Panc1 (cell line): ENCODE data around the gene FGL2. TPM values are rescaled to one million over a fixed set of nuclear protein-coding genes. Genes with fewer than 3 reads are reported as not detected.

ENCODE experiments used
- ATAC-seq: fragments of 200-7000 bp; cut with Tn5 transposase; 2 replicates; pipeline ENCODE4 v1.9.1; 2020; ENCODE audit warnings: mild to moderate bottlenecking, moderate library complexity
- BruUV-seq: library from RNA; stranded (reverse); fragments of 400-500 nt; replicated peaks from 2 replicates; lab custom pipeline; 2021; lab: Mats Ljungman, UMichigan
- CTCF ChIA-PET: fragments of 300-600 bp; sonication (Branson Sonifier 250); formaldehyde crosslinking; loops from one replicate; lab custom pipeline; 2022; ENCODE audit warnings: antibody characterized with exemption; lab: Charles Lee
- POLR2A ChIA-PET: fragments of 300-600 bp; sonication (Branson Sonifier 250); formaldehyde crosslinking; loops from one replicate; lab custom pipeline; 2022; ENCODE audit warnings: antibody characterized with exemption; lab: Charles Lee
- DNase-seq: peaks from one replicate; pipeline ENCODE4 v3.0.0-alpha.2; 2010; ENCODE audit warnings: low read depth, low spot score
- H3K27ac ChIP-seq: 2 replicates; pipeline ENCODE4 v1.5.1; 2011; ENCODE audit warnings: mild to moderate bottlenecking, low read length, inconsistent platforms
- H3K27me3 ChIP-seq: fragments of 200-500 bp; sonication (Bioruptor generic); 2 replicates; pipeline ENCODE4 v1.6.0; 2014; ENCODE audit warnings: low read length, inconsistent platforms; ENCODE audit not compliant: control insufficient read depth, insufficient read depth
- H3K36me3 ChIP-seq: fragments of 200-500 bp; sonication (Bioruptor generic); 2 replicates; pipeline ENCODE4 v1.5.1; 2014; ENCODE audit warnings: inconsistent platforms, mild to moderate bottlenecking, low read length, moderate library complexity; ENCODE audit not compliant: control insufficient read depth, insufficient read depth
- H3K4me1 ChIP-seq: 2 replicates; pipeline ENCODE4 v1.5.1; 2011; ENCODE audit warnings: inconsistent platforms, mild to moderate bottlenecking, low read length, moderate library complexity; ENCODE audit not compliant: control insufficient read depth, insufficient read depth
- H3K4me3 ChIP-seq, 2 experiments: 2 replicates each; pipeline ENCODE4 v1.5.1; 2011 to 2012; ENCODE audit warnings: low read depth in 2 of 2, low read length in 2 of 2, mild to moderate bottlenecking in 2 of 2, inconsistent platforms in 1 of 2, moderate library complexity in 1 of 2
- H3K9me3 ChIP-seq: fragments of 200-500 bp; sonication (Bioruptor generic); 2 replicates; pipeline ENCODE4 v1.5.1; 2014; ENCODE audit warnings: low read depth, mild to moderate bottlenecking, inconsistent platforms, low read length, moderate library complexity; ENCODE audit not compliant: control insufficient read depth, insufficient read depth
- CTCF ChIP-seq: fragments of 450-650 bp; IDR thresholded peaks from 2 replicates; pipeline ENCODE4 v1.5.1; 2017; ENCODE audit warnings: mild to moderate bottlenecking
- POLR2AphosphoS5 ChIP-seq: IDR thresholded peaks from 2 replicates; pipeline ENCODE4 v1.6.1; 2012; ENCODE audit warnings: mild to moderate bottlenecking, low read depth, low read length, moderate library complexity
- REST ChIP-seq, 2 experiments: IDR thresholded peaks; 2 replicates each; pipeline ENCODE4 v1.6.1; 2011 to 2012; ENCODE audit warnings: low read depth in 2 of 2, control low read depth in 1 of 2, low read length in 1 of 2, mild to moderate bottlenecking in 1 of 2, moderate library complexity in 1 of 2; ENCODE audit not compliant: insufficient read depth in 1 of 2
- SIN3A ChIP-seq: IDR thresholded peaks from 2 replicates; pipeline ENCODE4 v1.6.1; 2012; ENCODE audit warnings: low read depth, mild to moderate bottlenecking, low read length, moderate library complexity, borderline replicate concordance; ENCODE audit not compliant: insufficient read depth
- TCF7L2 ChIP-seq: IDR thresholded peaks from 2 replicates; pipeline ENCODE4 v1.6.1; 2011; ENCODE audit warnings: mild to moderate bottlenecking, low read depth, low read length, inconsistent platforms
- in situ Hi-C: cut with HindIII; loops from 2 replicates; pipeline ENCODE4 v1.10.0; 2016; ENCODE audit warnings: low sequenced_read_pairs, low pct_unique_long_range_greater_than_20kb
- intact Hi-C: fragments of 100-400 bp; cut with micrococcal nuclease; formaldehyde crosslinking; loops from one replicate; pipeline ENCODE4 v1.10.0; 2022; ENCODE audit not compliant: unreplicated experiment
- total RNA-seq: library from RNA; stranded (reverse); gene quantifications from one replicate; pipeline ENCODE4 v1.2.1, GENCODE V29; 2021; ENCODE audit not compliant: unreplicated experiment

FGL2 gene
- total RNA-seq, 1 experiment from 2014 or later, result not detected

GRCh38 chr7:77239471-77239870, 39.9 kb upstream of the FGL2 start:
- ATAC-seq, result no peak
- Histone ChIP-seq H3K36me3 (no peaks in the 10 kb centered on the region), H3K9me3 (no peaks in the 10 kb centered on the region), H3K4me1 (no peaks in the 10 kb centered on the region), H3K27ac (no peak overlapping the region), H3K4me3 (no peak overlapping the region), H3K27me3 (no peaks in the 10 kb centered on the region)
- DNase-seq, result no peak
- TF ChIP-seq TCF7L2, result no peak
- no peak for TF ChIP-seq SIN3A
- no peak for TF ChIP-seq POLR2AphosphoS5
- no peak for TF ChIP-seq CTCF
- no peak for TF ChIP-seq REST (IDR thresholded peaks at IDR 0.05; ENCODE audit: insufficient read depth in 1 of 2, low read depth in 2 of 2, low read length in 1 of 2)
- ChIA-PET CTCF (no interaction called here), POLR2A (no interaction called here)
- in situ Hi-C loops, result no loop called here
- BruUV-seq, result no TSS peak
- intact Hi-C loops, result loop anchor here (5.0 kb wide), 1 partner anchor 97 kb away; no protein-coding TSS in a partner anchor

GRCh38 chr7:77238703-77239136, 39.1 kb upstream of the FGL2 start:
- TF ChIP-seq POLR2AphosphoS5, result no peak
- TF ChIP-seq SIN3A, result no peak
- no peak for TF ChIP-seq TCF7L2
- TF ChIP-seq REST (IDR thresholded peaks at IDR 0.05; ENCODE audit: insufficient read depth in 1 of 2, low read depth in 2 of 2, low read length in 1 of 2), result no peak
- no peak for TF ChIP-seq CTCF
- ChIA-PET POLR2A (no interaction called here), CTCF (no interaction called here)
- Histone ChIP-seq H3K27me3 (no peaks in the 10 kb centered on the region), H3K36me3 (no peaks in the 10 kb centered on the region), H3K4me1 (no peaks in the 10 kb centered on the region), H3K9me3 (no peaks in the 10 kb centered on the region), H3K4me3 (no peak overlapping the region), H3K27ac (no peak overlapping the region)
- BruUV-seq, result no TSS peak
- intact Hi-C loops, result loop anchor here (5.0 kb wide), 1 partner anchor 96 kb away; no protein-coding TSS in a partner anchor
- ATAC-seq (no peak), DNase-seq (no peak)
- in situ Hi-C loops, result no loop called here
